Heart left ventricle (tissue), 13 donors: ENCODE measurements around the gene FLNA.

Experiments used
- POLR2A ChIP-seq, 2 donors: fragments of 450-650 bp; IDR thresholded peaks; one replicate each; pipeline ENCODE4 v1.6.1; 2017; ENCODE audit warnings: antibody characterized with exemption in 2 of 2, mild to moderate bottlenecking in 2 of 2, moderate library complexity in 2 of 2
- TF ChIP-seq, protein P1 (sequence below), 12 donors: fragments of 200-600 bp; sonication (generic) in 4 of 12; IDR thresholded peaks; one replicate each; pipeline versions ENCODE4 v1.5.0 to v1.8.0; 2018 to 2022; ENCODE audit warnings: antibody characterized with exemption in 12 of 12, mild to moderate bottlenecking in 5 of 12
- donor health status: ischemic (EF 13 %, LVEDD 7.1; RV severe dilation, severe dysfunction).
- donor health status: DM: no; HTN: yes; CAD: no.
- donor health status: DM: no; HTN: no; CAD: no.
- donor health status: ischemic (EF 25% LVEDD 6.9; RV normal size, moderate dysfunction).
- donor health status: ischemic (EF 25% LVEDD 5.7; RV mildly dilated, moderate dysfunction).
- donor health status: ischemic (EF 35%, LVEDD 5.7; RV mildly dilated, moderate dysfunction).
- donor health status: nonischemic (EF 11% LVEDD 7.7; RV severe dilation, severe dysfunction).
- donor health status: DM: yes; HTN: yes; CAD: no.
- donor health status: PGD.
- donor health status: ischemic (EF 29% LVEDD 5.4; RV normal size, mild dysfunction).
- donor health status: nonischemic (EF 23%, LVEDD 6.1; RV moderate dilation, normal function).

DNA sequence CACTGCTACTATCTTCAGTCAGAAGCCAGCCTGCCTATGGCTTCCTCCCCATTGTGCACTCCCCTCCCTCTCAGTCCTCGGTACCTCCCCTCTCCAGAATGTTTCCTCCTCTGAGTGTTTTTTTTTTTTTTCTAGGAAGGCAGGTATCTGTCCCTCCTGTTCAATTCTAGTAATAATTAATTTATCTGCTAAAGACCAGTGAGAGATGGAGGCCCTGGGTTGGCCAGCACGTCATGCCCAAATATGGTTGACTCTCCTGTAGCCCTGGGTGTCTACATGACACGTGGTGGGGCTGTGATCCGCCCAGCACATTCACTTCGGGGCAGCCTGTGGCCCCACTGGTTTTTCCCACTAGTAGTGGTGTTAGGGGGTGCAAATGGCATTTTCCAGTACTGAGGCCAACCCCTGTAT, 1.8 kb downstream of the FLNA start:
- no peak for TF ChIP-seq POLR2A (IDR thresholded peaks at IDR 0.05)
- TF ChIP-seq, protein P1, sequence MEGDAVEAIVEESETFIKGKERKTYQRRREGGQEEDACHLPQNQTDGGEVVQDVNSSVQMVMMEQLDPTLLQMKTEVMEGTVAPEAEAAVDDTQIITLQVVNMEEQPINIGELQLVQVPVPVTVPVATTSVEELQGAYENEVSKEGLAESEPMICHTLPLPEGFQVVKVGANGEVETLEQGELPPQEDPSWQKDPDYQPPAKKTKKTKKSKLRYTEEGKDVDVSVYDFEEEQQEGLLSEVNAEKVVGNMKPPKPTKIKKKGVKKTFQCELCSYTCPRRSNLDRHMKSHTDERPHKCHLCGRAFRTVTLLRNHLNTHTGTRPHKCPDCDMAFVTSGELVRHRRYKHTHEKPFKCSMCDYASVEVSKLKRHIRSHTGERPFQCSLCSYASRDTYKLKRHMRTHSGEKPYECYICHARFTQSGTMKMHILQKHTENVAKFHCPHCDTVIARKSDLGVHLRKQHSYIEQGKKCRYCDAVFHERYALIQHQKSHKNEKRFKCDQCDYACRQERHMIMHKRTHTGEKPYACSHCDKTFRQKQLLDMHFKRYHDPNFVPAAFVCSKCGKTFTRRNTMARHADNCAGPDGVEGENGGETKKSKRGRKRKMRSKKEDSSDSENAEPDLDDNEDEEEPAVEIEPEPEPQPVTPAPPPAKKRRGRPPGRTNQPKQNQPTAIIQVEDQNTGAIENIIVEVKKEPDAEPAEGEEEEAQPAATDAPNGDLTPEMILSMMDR (IDR thresholded peaks at IDR 0.05): no peak
